NCI-H128 (cell line): ENCODE data around the gene SYPL1.
A peak's percentile ranks its signal among the peaks of the same experiment; 100 is the strongest.
"Not testable (repeated sequence)": the region's sequence is repeated elsewhere in the genome, so short reads cannot be mapped to it uniquely, and the experiment has no call there.

Source experiments
- DNase-seq: peaks from one replicate; lab custom pipeline; 2025; ENCODE audit not compliant: unreplicated experiment; lab: John Stamatoyannopoulos, UW

SYPL1 gene

GRCh38 chr7:106112118-106112971 is at the start of gene SYPL1:
Gene SYPL1 (minus strand): TSS chr7:106112312. CDS start chr7:106112208, 104 bp downstream.
- DNase-seq, result peak; percentile 73

GRCh38 chr7:106155027-106155426 is 42.9 kb upstream of the SYPL1 start:
- no peak for DNase-seq

- DNase-seq, result peak; percentile 59
Measured at GRCh38 chr7:106153891-106154449, 41.9 kb upstream of the SYPL1 start.

- no peak for DNase-seq
Measured at GRCh38 chr7:106152313-106152665, 40.2 kb upstream of the SYPL1 start.

DNA sequence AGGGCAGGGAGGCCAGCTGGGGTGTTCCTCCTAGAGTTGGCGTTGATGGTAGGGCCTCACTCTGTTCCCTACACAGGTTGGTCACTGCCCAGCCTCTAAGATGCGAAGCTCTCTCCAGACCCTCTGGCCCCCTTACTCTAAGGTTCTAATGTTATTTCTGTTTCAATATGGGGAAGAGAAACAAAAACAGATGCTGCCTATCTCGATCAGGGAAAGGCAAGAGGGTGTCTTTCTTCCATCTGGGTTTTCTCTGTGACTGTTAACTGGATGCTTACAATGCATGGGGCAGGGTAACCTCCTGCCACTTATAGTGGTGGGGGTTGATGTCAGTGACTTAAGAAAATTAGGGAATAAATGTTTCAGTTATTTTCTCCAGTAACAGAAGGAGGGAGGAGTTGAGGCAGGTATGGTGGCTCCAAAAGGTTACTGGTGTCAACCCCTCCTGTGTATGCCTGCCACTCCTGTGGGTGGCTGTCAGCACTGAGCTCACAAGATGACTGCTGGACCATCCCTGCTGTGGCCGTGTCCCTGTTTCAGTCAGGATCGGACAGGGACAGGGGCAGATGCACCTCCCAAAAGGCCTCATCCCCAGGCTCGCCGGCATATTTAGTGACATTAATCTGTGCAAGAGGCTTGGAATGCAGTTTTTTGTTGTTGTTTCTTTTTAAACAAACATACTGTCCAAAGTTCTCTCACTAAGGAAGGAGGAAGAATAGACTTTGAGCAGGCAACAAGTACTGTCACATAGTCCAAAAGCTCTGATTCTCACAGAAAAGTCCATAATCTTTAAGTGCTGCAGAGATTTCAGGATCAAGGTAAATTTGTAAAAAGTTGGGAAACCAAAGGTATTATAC is 39.6 kb upstream of the SYPL1 start:
- no peak for DNase-seq

GRCh38 chr7:106143711-106144337 is 31.7 kb upstream of the SYPL1 start:
- no peak for DNase-seq

GRCh38 chr7:106142136-106142535 is 30.0 kb upstream of the SYPL1 start:
- DNase-seq, result no peak

- no peak for DNase-seq
Measured at GRCh38 chr7:106140406-106141173, 28.5 kb upstream of the SYPL1 start.

DNA sequence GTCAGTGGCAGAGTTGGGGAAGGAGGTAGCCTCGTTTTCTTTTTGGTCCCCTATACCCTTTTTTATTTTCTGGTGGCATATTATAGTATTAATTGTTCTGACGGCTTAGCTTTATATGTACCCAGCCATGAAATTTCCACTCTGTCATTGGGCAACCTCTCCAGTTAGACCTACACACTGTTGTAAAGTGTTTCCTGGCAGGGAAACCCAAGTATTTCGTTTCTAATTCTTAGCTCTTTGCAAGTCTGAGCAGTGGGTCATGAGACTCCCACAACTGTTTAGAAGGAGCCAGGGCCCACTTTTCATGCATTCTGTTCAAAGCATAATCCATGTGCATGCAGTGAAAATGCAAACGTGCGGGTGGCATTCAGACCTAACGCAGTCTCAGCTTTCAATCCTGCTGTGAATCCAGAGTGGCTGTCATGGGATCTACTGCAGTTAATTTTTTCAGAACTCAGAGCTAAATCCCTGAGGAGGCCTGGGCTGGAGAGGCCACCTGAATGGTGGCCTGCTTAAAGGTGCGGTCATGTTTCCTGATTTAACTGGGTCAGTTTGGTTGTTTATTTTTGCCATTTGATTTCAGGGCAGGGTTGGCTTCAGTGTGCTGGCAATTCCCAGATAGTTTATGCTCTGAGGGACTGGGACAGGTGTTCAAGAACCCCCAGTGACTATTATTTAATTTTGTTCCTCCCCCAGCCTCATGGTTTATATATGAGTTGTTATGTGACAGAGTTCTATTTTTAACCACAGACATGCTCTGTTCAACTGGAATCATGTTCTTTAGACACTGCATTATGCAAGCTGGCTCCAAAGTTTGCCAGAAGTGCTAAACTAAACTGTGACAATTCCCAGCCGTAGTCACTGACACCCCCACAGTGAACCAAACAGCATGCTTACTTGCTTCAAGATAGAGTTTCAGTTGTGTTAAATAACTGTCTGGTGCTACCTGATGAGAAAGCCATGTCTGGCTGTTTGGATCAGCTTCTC is 27.4 kb upstream of the SYPL1 start:
- peak; percentile 23 for DNase-seq

DNA sequence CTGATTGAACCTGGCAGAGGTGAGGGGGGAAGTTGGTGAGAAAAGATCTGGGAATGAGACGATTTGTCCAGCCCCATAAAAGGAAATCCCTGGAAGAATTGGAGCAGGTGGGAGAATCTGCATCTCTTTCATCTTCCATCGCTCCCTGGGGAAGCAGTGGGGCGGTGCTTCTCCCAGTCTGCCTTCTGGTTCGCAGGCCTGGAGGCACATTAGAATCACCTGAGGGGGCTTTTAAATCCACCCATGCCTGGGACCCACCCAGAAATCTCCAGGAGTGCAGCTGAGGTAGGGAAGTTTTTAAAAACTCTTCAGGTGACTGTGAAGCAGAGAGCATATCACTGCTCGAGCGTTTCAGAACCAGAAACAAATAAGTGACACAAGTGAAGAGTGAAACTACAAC is 26.7 kb upstream of the SYPL1 start:
- no peak for DNase-seq

- not testable (repeated sequence) for DNase-seq
Measured at GRCh38 chr7:106138181-106138580, 26.1 kb upstream of the SYPL1 start.

GRCh38 chr7:106134241-106134640 is 22.1 kb upstream of the SYPL1 start:
- no peak for DNase-seq

- DNase-seq, result no peak
Measured at GRCh38 chr7:106129291-106129690, 17.2 kb upstream of the SYPL1 start.

DNA sequence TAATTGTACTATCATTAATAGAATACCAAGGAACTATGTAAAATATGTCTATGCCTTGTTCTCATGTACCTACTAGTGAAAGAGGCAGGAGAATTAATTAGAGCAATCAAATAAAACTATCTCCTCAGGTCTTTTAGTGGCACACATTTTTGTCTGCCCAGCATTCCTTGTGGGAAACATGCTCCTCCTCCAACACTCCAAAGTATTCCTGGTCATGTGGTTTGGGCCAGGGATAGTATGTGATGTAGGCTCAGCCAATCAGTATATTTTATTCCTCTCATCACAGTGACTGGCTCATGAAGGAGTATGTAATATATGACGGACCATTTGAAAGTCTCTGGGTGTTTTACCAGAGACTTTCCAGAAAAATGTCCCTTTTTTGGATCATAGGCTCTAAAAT is 16.7 kb upstream of the SYPL1 start:
- no peak for DNase-seq

- DNase-seq, result no peak
Measured at GRCh38 chr7:106127984-106128780, 16.1 kb upstream of the SYPL1 start.

DNA sequence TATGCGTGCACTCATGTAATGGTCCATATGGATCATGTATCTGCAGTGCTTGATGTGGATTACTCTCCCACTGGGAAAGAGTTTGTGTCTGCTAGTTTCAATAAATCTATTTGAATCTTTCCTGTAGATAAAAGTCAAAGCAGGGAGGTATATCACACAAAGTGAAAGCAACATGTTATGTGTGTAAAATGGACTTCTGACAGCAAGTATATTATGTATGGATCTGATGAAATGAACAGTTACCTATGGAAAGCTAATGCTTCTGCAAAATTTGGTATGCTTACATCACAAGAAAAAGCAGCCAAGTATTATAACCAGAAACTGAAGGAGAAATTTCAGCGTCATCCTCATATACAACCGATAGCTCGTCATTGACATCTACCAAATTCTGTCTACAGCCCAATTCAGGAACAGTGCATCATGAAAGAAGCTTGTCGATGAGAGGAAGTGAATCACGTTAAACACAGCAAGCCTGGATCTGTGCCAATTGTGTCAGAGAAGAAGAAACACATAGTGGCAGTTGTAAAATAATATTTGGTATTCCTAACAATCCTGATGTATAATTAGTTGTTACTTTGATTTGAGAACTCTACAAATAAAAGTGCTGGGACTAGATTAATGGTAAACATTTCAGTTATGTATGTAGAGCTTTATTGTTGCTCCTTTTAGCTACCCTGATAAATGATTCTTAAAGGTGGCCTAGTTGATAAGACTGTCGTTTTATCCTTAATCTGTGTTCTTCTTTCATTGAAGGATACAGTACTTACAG is 14.2 kb upstream of the SYPL1 start:
- peak; percentile 12 for DNase-seq

DNA sequence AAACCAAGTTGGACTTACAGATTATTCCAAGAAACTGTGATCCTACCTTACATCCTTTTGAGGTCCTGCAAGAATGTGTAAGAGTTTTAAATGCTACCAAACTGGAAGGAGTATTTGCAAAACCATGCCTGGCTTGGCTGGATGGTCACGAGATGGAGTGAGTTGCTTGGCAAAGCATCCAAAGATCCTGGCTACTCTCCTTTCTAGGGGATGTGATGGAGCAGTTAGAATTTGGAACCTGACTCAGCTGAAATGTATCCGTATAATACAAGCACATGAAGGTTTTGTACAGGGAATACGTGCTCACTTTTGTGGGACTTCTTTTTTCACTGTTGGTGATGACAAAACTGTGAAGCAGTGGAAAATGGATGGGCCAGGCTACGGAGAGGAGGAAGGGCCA is 13.3 kb upstream of the SYPL1 start:
- no peak for DNase-seq

GRCh38 chr7:106124186-106124585 is 12.1 kb upstream of the SYPL1 start:
- no peak for DNase-seq
